OCI-LY1 (cell line): ENCODE data around the gene TTC1.

Experiments
- CTCF ChIP-seq: fragments of 200-600 bp; sonication (generic), shearing (Covaris generic); IDR thresholded peaks from 2 replicates; pipeline ENCODE4 v1.5.1; 2017; ENCODE audit warnings: mild to moderate bottlenecking, antibody characterized with exemption, low read length, moderate library complexity, mixed read lengths
- EZH2 ChIP-seq: fragments of 200-600 bp; sonication (generic), shearing (Covaris generic); IDR thresholded peaks from 2 replicates; pipeline ENCODE4 v1.8.0; 2017; ENCODE audit warnings: borderline replicate concordance, mixed run types, mild to moderate bottlenecking, antibody characterized with exemption, low read length, moderate library complexity, mixed read lengths

GRCh38 chr5:160033546-160034252, 24.8 kb downstream of the TTC1 start:
- TF ChIP-seq CTCF = no peak
- TF ChIP-seq EZH2 = no peak
